Stimulated activated CD4-positive, alpha-beta T cell treated with anti-CD3 and anti-CD28 coated beads, Interleukin-4, amount 100 ng/mL, for 48 hours (primary cell): ENCODE results near the gene GRID1.

Source experiments
- DNase-seq, 2 donors: peaks; one replicate each; pipeline ENCODE4 v3.0.0-alpha.2; 2020; ENCODE audit warnings: low read depth in 2 of 2

Gene GRID1

GRCh38 chr10:86370006-86370585 lies 3.5 kb upstream of the GRID1 start:
- no peak for DNase-seq

GRCh38 chr10:86368987-86369386 lies 2.4 kb upstream of the GRID1 start:
- no peak for DNase-seq

- no peak for DNase-seq
Measured at GRCh38 chr10:86368046-86368445, 1.5 kb upstream of the GRID1 start.

GRCh38 chr10:86367152-86367951 lies 757 bp upstream of the GRID1 start:
- DNase-seq: no peak

- DNase-seq: no peak
Measured at GRCh38 chr10:86366902-86367151, 232 bp upstream of the GRID1 start.

GRCh38 chr10:86365346-86366032 lies 1.1 kb downstream of the GRID1 start:
- no peak for DNase-seq

- DNase-seq: no peak
Measured at GRCh38 chr10:86364491-86365345, 1.9 kb downstream of the GRID1 start.

GRCh38 chr10:86363833-86364490 lies 2.6 kb downstream of the GRID1 start:
- DNase-seq: no peak

GRCh38 chr10:86363184-86363832 lies 3.3 kb downstream of the GRID1 start:
- no peak for DNase-seq

- no peak for DNase-seq
Measured at GRCh38 chr10:86362586-86363183, 3.9 kb downstream of the GRID1 start.

- no peak for DNase-seq
Measured at GRCh38 chr10:86362129-86362527, 4.5 kb downstream of the GRID1 start.

- DNase-seq: no peak
Measured at GRCh38 chr10:86361156-86362128, 5.2 kb downstream of the GRID1 start.

- DNase-seq: no peak
Measured at GRCh38 chr10:86360657-86361056, 5.9 kb downstream of the GRID1 start.

- DNase-seq: no peak
Measured at GRCh38 chr10:86359954-86360353, 6.6 kb downstream of the GRID1 start.

GRCh38 chr10:86359111-86359510 lies 7.5 kb downstream of the GRID1 start:
- no peak for DNase-seq

GRCh38 chr10:86357676-86358075 lies 8.9 kb downstream of the GRID1 start:
- DNase-seq: no peak

GRCh38 chr10:86357041-86357440 lies 9.6 kb downstream of the GRID1 start:
- no peak for DNase-seq

- no peak for DNase-seq
Measured at GRCh38 chr10:86356296-86356695, 10.3 kb downstream of the GRID1 start.

- no peak for DNase-seq
Measured at GRCh38 chr10:86355571-86356038, 11.0 kb downstream of the GRID1 start.
